Common myeloid progenitor, CD34-positive (primary cell): Measurements from ENCODE around the gene DRC1.
A peak's percentile ranks its signal among the peaks of the same experiment; 100 is the strongest.

Experiments
- CTCF ChIA-PET: fragments of 350-600 bp; sonication (Branson Sonifier 250); formaldehyde crosslinking; loops from one replicate; lab custom pipeline; 2021; ENCODE audit warnings: antibody characterized with exemption; lab: Charles Lee
- POLR2A ChIA-PET: fragments of 350-600 bp; sonication (Branson Sonifier 250); formaldehyde crosslinking; loops from one replicate; lab custom pipeline; 2021; ENCODE audit warnings: antibody characterized with exemption; lab: Charles Lee
- DNase-seq, 3 donors: peaks; one replicate each; pipeline versions ENCODE4 v3.0.0 to v3.0.0-alpha.2; 2013
- H3K27ac ChIP-seq, 2 experiments: 1 replicate in 1 of 2; 2 replicates in 1 of 2; pipeline ENCODE4 v1.7.0; 2013; ENCODE audit warnings: inconsistent platforms in 2 of 2, low read length in 2 of 2, mild to moderate bottlenecking in 2 of 2, low read depth in 1 of 2, moderate library complexity in 1 of 2; ENCODE audit not compliant: severe bottlenecking in 2 of 2, insufficient read depth in 1 of 2, poor library complexity in 1 of 2
- H3K27me3 ChIP-seq, 5 experiments: replicated peaks in 2 of 5; 1 replicate in 3 of 5; 2 replicates in 2 of 5; pipeline versions ENCODE4 v1.6.1 to v1.7.0; 2013; ENCODE audit warnings: low read length in 4 of 5, mild to moderate bottlenecking in 2 of 5, moderate library complexity in 2 of 5, inconsistent platforms in 1 of 5; ENCODE audit not compliant: insufficient read depth in 5 of 5, control insufficient read depth in 4 of 5
- H3K36me3 ChIP-seq, 4 experiments: 1 replicate in 2 of 4; 2 replicates in 2 of 4; pipeline versions ENCODE4 v1.6.1 to v1.7.0; 2013; ENCODE audit warnings: low read length in 3 of 4, control low read depth in 1 of 4, mild to moderate bottlenecking in 1 of 4; ENCODE audit not compliant: control insufficient read depth in 4 of 4, insufficient read depth in 4 of 4
- H3K4me1 ChIP-seq, 4 experiments: 1 replicate in 3 of 4; 2 replicates in 1 of 4; pipeline versions ENCODE4 v1.6.1 to v1.7.1; 2013; ENCODE audit warnings: low read length in 3 of 4, mild to moderate bottlenecking in 3 of 4, control low read depth in 1 of 4, inconsistent platforms in 1 of 4, moderate library complexity in 1 of 4; ENCODE audit not compliant: control insufficient read depth in 4 of 4, insufficient read depth in 4 of 4; ENCODE audit errors: control extremely low read depth in 1 of 4
- H3K4me3 ChIP-seq, 7 experiments: 1 replicate in 4 of 7; 2 replicates in 3 of 7; pipeline versions ENCODE4 v1.5.1 to v1.7.0; 2013; ENCODE audit warnings: mild to moderate bottlenecking in 7 of 7, low read length in 6 of 7, moderate library complexity in 6 of 7, inconsistent platforms in 2 of 7, low read depth in 2 of 7, control low read depth in 1 of 7; ENCODE audit not compliant: insufficient read depth in 4 of 7, control insufficient read depth in 1 of 7; ENCODE audit errors: extremely low read depth in 1 of 7
- H3K9me3 ChIP-seq, 5 experiments: 1 replicate in 4 of 5; 2 replicates in 1 of 5; pipeline versions ENCODE4 v1.6.1 to v1.7.1; 2013; ENCODE audit warnings: low read length in 4 of 5, mild to moderate bottlenecking in 2 of 5, inconsistent platforms in 1 of 5, low read depth in 1 of 5, moderate library complexity in 1 of 5; ENCODE audit not compliant: control insufficient read depth in 4 of 5, insufficient read depth in 2 of 5; ENCODE audit errors: control extremely low read depth in 1 of 5
- WGBS: methylation state at CpG from one replicate; pipeline ENCODE4 v1.1.5; 2013; ENCODE audit not compliant: insufficient coverage; 5-methylcytosine and 5-hydroxymethylcytosine counted together

DRC1 gene

GRCh38 chr2:26411419-26411818, 9.7 kb downstream of the DRC1 start:
- WGBS: 100% methylated on average over 2 of the region's 6 CpGs
- Histone ChIP-seq H3K4me1 (peaks cover 0 to 8% (median 4%) of the 10 kb centered on the region in 4 experiments), H3K9me3 (no peaks in the 10 kb centered on the region), H3K36me3 (no peaks in the 10 kb centered on the region), H3K27ac (peak overlapping the region in 1 of 2 experiments; percentile 83), H3K4me3 (peak overlapping the region in 1 of 7 experiments; percentile 75), H3K27me3 (no peaks in the 10 kb centered on the region)
- no peak for DNase-seq
- POLR2A ChIA-PET: no interaction called here
- CTCF ChIA-PET: no interaction called here

GRCh38 chr2:26412091-26412673, 10.5 kb downstream of the DRC1 start:
- peak overlapping the region in 4 of 7 experiments; percentile 49 to 75 (median 64) for H3K4me3 ChIP-seq
- WGBS: 48% methylated on average over 4 of the region's 10 CpGs
- DNase-seq: peak; percentile 86 to 93 (median 91)

DNA sequence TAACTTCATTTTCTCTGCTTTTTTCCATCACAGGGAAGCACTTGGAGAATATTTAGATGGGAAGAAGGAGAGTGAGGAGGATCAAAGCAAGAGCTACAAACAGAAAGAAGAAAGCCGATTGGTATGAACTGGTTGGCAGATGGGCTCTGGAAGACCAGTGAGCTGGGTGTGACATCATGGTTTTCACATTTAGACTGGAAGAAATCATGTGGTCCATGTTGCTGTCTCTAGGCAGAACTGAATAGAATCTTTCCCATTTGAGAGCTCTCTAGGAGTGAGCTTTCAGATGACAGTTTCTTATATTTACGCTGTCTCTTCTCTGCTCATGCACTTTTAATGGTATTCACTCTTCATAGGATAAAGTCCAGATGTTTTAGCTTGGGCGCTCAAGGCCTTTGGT, 12.6 kb downstream of the DRC1 start:
- Histone ChIP-seq H3K36me3 (no peaks in the 10 kb centered on the region), H3K4me1 (peaks cover 0 to 8% (median 4%) of the 10 kb centered on the region in 4 experiments), H3K9me3 (no peaks in the 10 kb centered on the region), H3K27ac (no peak overlapping the region), H3K27me3 (no peaks in the 10 kb centered on the region), H3K4me3 (no peak overlapping the region)
- 100% methylated on average over 2 of the region's 3 CpGs for WGBS
- DNase-seq: peak in 1 of 3 donors; percentile 19
- ChIA-PET CTCF (interaction anchor here (1.7 kb wide), 1 partner anchor 8 kb away, joined by 5 read pairs; no protein-coding TSS in a partner anchor), POLR2A (no interaction called here)

More at GRCh38 chr2:26412091-26412673, 10.5 kb downstream of the DRC1 start:
- Histone ChIP-seq H3K27me3 (no peaks in the 10 kb centered on the region), H3K36me3 (no peaks in the 10 kb centered on the region), H3K9me3 (no peaks in the 10 kb centered on the region), H3K27ac (peak overlapping the region in 1 of 2 experiments; percentile 83), H3K4me1 (peaks cover 0 to 8% (median 4%) of the 10 kb centered on the region in 4 experiments)
- ChIA-PET CTCF (no interaction called here), POLR2A (no interaction called here)

- CTCF ChIA-PET: no interaction called here
- POLR2A ChIA-PET: no interaction called here
- no peak overlapping the region for H3K4me3 ChIP-seq
- peaks cover 0 to 3% (median 0%) of the 10 kb centered on the region in 5 experiments for H3K27me3 ChIP-seq
- no peaks in the 10 kb centered on the region for H3K9me3 ChIP-seq
- no peaks in the 10 kb centered on the region for H3K4me1 ChIP-seq
- no peak for DNase-seq
- no peak overlapping the region for H3K27ac ChIP-seq
- no peaks in the 10 kb centered on the region for H3K36me3 ChIP-seq
- WGBS: 95% methylated on average over 4 of the region's 5 CpGs
These were observed 20.2 kb downstream of the DRC1 start for GRCh38 chr2:26421961-26422360.

DNA sequence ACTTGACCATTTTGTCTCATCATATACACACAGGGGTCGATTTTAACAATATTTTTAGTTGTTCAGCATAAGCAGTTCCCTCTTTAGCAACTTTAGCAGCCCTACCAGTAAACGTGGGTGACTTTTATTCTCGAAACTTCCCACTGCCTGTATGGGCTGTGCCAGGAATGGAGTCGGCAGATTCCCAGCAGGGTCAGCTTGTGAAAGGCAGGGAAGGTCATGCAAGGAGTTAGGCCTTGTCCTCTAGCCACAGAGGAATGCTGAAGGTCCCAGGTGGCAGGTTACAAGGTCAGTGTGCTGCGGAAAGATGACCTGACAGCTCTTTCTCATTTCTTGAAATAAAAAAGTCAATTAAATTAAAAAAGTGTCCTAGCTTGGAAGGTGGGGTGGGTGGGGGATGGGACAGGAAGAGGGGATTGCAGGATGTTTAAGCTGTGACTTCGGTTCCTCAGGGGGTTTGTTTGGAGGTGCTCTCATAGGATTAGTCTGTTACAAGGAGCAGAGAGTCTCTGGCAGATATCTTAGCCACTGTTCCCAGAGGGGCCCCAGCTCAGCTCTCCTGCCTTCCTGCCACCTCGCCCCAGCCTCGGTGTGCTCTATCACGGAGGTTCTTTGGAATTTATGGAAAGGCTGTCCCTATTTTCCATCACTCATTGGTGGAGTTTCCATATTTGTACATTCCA, 21.4 kb downstream of the DRC1 start:
- Histone ChIP-seq H3K4me3 (no peak overlapping the region), H3K27me3 (peaks cover 0 to 3% (median 0%) of the 10 kb centered on the region in 5 experiments), H3K27ac (no peak overlapping the region), H3K36me3 (no peaks in the 10 kb centered on the region), H3K4me1 (no peaks in the 10 kb centered on the region), H3K9me3 (no peaks in the 10 kb centered on the region)
- 86% methylated on average over 3 of the region's 9 CpGs for WGBS
- ChIA-PET POLR2A (no interaction called here), CTCF (interaction anchor here (0.6 kb wide), 1 partner anchor 66 kb away, joined by 3 read pairs; no protein-coding TSS in a partner anchor)
- no peak for DNase-seq

GRCh38 chr2:26423750-26424149, 22.0 kb downstream of the DRC1 start:
- POLR2A ChIA-PET: no interaction called here
- 94% methylated on average over 8 of the region's 9 CpGs for WGBS

GRCh38 chr2:26424221-26424620, 22.5 kb downstream of the DRC1 start:
- H3K27ac ChIP-seq: no peak overlapping the region
- ChIA-PET POLR2A (no interaction called here), CTCF (no interaction called here)
- H3K36me3 ChIP-seq: no peaks in the 10 kb centered on the region
- H3K4me3 ChIP-seq: no peak overlapping the region
- H3K27me3 ChIP-seq: peaks cover 0 to 3% (median 0%) of the 10 kb centered on the region in 5 experiments
- no peaks in the 10 kb centered on the region for H3K4me1 ChIP-seq
- H3K9me3 ChIP-seq: no peaks in the 10 kb centered on the region
- no peak for DNase-seq
- 78% methylated on average over 1 of the region's 3 CpGs for WGBS

More at GRCh38 chr2:26423750-26424149, 22.0 kb downstream of the DRC1 start:
- peaks cover 0 to 3% (median 0%) of the 10 kb centered on the region in 5 experiments for H3K27me3 ChIP-seq
- no peaks in the 10 kb centered on the region for H3K9me3 ChIP-seq
- no peak overlapping the region for H3K27ac ChIP-seq
- H3K36me3 ChIP-seq: no peaks in the 10 kb centered on the region
- no peaks in the 10 kb centered on the region for H3K4me1 ChIP-seq
- DNase-seq: no peak
- CTCF ChIA-PET: no interaction called here
- H3K4me3 ChIP-seq: no peak overlapping the region
